ENCODE data around the gene NOXO1.

The NOXO1 gene

GRCh38 chr16:2001035-2001434 lies 19.8 kb upstream of the NOXO1 start:
- H3K27ac ChIP-seq, result no peak overlapping the region
- H3K4me3 ChIP-seq, result no peak overlapping the region

GRCh38 chr16:1999866-2000514 lies 18.7 kb upstream of the NOXO1 start:
- H3K4me3 ChIP-seq, result no peak overlapping the region
- no peak overlapping the region for H3K27ac ChIP-seq

GRCh38 chr16:1998852-1999801 lies 17.9 kb upstream of the NOXO1 start:
- no peak overlapping the region for H3K4me3 ChIP-seq
- H3K27ac ChIP-seq, result peak overlapping the region in 2 of 21 experiments; percentile 2 to 14

GRCh38 chr16:1998360-1998835 lies 17.1 kb upstream of the NOXO1 start:
- H3K4me3 ChIP-seq, result no peak overlapping the region
- H3K27ac ChIP-seq, result peak overlapping the region in 3 of 21 experiments; percentile 29 to 42 (median 29)

GRCh38 chr16:1997494-1998359 lies 16.5 kb upstream of the NOXO1 start:
- Histone ChIP-seq H3K4me3 (no peak overlapping the region), H3K27ac (peak overlapping the region in 6 of 21 experiments; percentile 15 to 64 (median 29))

GRCh38 chr16:1993731-1994131 lies 12.5 kb upstream of the NOXO1 start:
- Histone ChIP-seq H3K4me3 (no peak overlapping the region), H3K27ac (peak overlapping the region in 1 of 21 experiments; percentile 7)

- peak overlapping the region in 2 of 7 experiments; percentile 20 to 27 for H3K4me3 ChIP-seq
These were observed 11.5 kb upstream of the NOXO1 start for GRCh38 chr16:1992704-1993317.

GRCh38 chr16:1991948-1992703 lies 10.9 kb upstream of the NOXO1 start:
- Histone ChIP-seq H3K27ac (peak overlapping the region in 10 of 21 experiments; percentile 10 to 80 (median 50)), H3K4me3 (peak overlapping the region; percentile 20 to 33 (median 27))

More at GRCh38 chr16:1992704-1993317, 11.5 kb upstream of the NOXO1 start:
- H3K27ac ChIP-seq, result peak overlapping the region in 2 of 21 experiments; percentile 11 to 33

GRCh38 chr16:1991588-1991947 lies 10.3 kb upstream of the NOXO1 start:
- peak overlapping the region in 10 of 21 experiments; percentile 10 to 80 (median 50) for H3K27ac ChIP-seq

GRCh38 chr16:1991135-1991551 lies 9.9 kb upstream of the NOXO1 start:
- peak overlapping the region in 5 of 7 experiments; percentile 20 to 33 (median 27) for H3K4me3 ChIP-seq

More at GRCh38 chr16:1991588-1991947, 10.3 kb upstream of the NOXO1 start:
- peak overlapping the region; percentile 20 to 33 (median 27) for H3K4me3 ChIP-seq

GRCh38 chr16:1990351-1991134 lies 9.3 kb upstream of the NOXO1 start:
- peak overlapping the region; percentile 14 to 30 (median 17) for H3K4me3 ChIP-seq
- peak overlapping the region in 4 of 21 experiments; percentile 3 to 67 (median 38) for H3K27ac ChIP-seq

More at GRCh38 chr16:1991135-1991551, 9.9 kb upstream of the NOXO1 start:
- peak overlapping the region in 8 of 21 experiments; percentile 3 to 80 (median 63) for H3K27ac ChIP-seq

- H3K27ac ChIP-seq, result peak overlapping the region in 1 of 21 experiments; percentile 30
- peak overlapping the region; percentile 14 to 30 (median 17) for H3K4me3 ChIP-seq
These were observed 8.8 kb upstream of the NOXO1 start for GRCh38 chr16:1990101-1990350.

GRCh38 chr16:1989209-1990100 lies 8.2 kb upstream of the NOXO1 start, which contains the start of gene SYNGR3:
SYNGR3 (plus strand) TSS chr16:1989970; CDS start chr16:1990103, 133 bp downstream.
- Histone ChIP-seq H3K27ac (peak within 1 kb of the TSS in 4 of 21 experiments; percentile 3 to 67 (median 38)), H3K4me3 (peak within 1 kb of the TSS; percentile 14 to 30 (median 17))

- Histone ChIP-seq H3K27ac (no peak overlapping the region), H3K4me3 (no peak overlapping the region)
These were observed 5.9 kb upstream of the NOXO1 start for GRCh38 chr16:1987198-1987597.

- Histone ChIP-seq H3K27ac (no peak overlapping the region), H3K4me3 (peak overlapping the region in 1 of 7 experiments; percentile 85)
These were observed 4.3 kb upstream of the NOXO1 start for GRCh38 chr16:1985466-1986150.

Measured in skin epidermis (tissue), 12 donors.